Osteoblast (primary cell): Measurements from ENCODE around the gene SYT10. TPM values are rescaled to one million over a fixed set of nuclear protein-coding genes. Genes with fewer than 3 reads are reported as not detected.

Source experiments
- DNase-seq: peaks from one replicate; pipeline ENCODE4 v3.0.0; 2011; ENCODE audit warnings: low spot score, mixed read lengths; ENCODE audit not compliant: insufficient read length; ENCODE audit errors: missing footprints
- H2AFZ ChIP-seq: 2 replicates; pipeline ENCODE4 v1.6.0; 2011; ENCODE audit warnings: mild to moderate bottlenecking, low read length
- H3K27ac ChIP-seq: 2 replicates; pipeline ENCODE4 v1.5.1; 2011; ENCODE audit warnings: mild to moderate bottlenecking, low read depth, low read length, moderate library complexity
- H3K27me3 ChIP-seq: 2 replicates; pipeline ENCODE4 v1.6.0; 2012; ENCODE audit warnings: mild to moderate bottlenecking, control low read depth, inconsistent platforms, low read length, moderate library complexity; ENCODE audit not compliant: insufficient read depth
- H3K36me3 ChIP-seq: 2 replicates; pipeline ENCODE4 v1.5.1; 2011; ENCODE audit warnings: mild to moderate bottlenecking, low read length, control low read depth, moderate library complexity; ENCODE audit not compliant: insufficient read depth
- H3K4me1 ChIP-seq: 2 replicates; pipeline ENCODE4 v1.5.1; 2011; ENCODE audit warnings: mild to moderate bottlenecking, low read length, control low read depth, moderate library complexity; ENCODE audit not compliant: insufficient read depth
- H3K4me2 ChIP-seq: 2 replicates; pipeline ENCODE4 v1.6.0; 2011; ENCODE audit warnings: mild to moderate bottlenecking, low read length; ENCODE audit not compliant: insufficient read depth
- H3K4me3 ChIP-seq: fragments of 200-600 bp; sonication (generic); 3 replicates; pipeline ENCODE4 v1.5.1; 2012; ENCODE audit warnings: mild to moderate bottlenecking, low read length, inconsistent platforms; ENCODE audit not compliant: insufficient read depth
- H3K79me2 ChIP-seq: 2 replicates; pipeline ENCODE4 v1.6.0; 2012; ENCODE audit warnings: mild to moderate bottlenecking, low read length, control low read depth, inconsistent platforms; ENCODE audit not compliant: insufficient read depth
- H3K9me3 ChIP-seq: 2 replicates; pipeline ENCODE4 v1.5.1; 2011; ENCODE audit warnings: low read depth, low read length, control low read depth
- H4K20me1 ChIP-seq: 2 replicates; pipeline ENCODE4 v1.6.0; 2012; ENCODE audit warnings: mild to moderate bottlenecking, low read length, control low read depth; ENCODE audit not compliant: insufficient read depth
- CTCF ChIP-seq: IDR thresholded peaks from 2 replicates; pipeline ENCODE4 v1.5.1; 2011; ENCODE audit warnings: mild to moderate bottlenecking, low read depth, low read length, moderate library complexity; ENCODE audit errors: extremely low read depth
- total RNA-seq: library from RNA; depleted of rRNA; stranded (reverse); fragments of >200 nt; gene quantifications from 2 replicates; pipeline ENCODE4 v1.2.3, GENCODE V29; 2012

The SYT10 gene
- total RNA-seq, 1 donor = not detected

GRCh38 chr12:33437598-33437997, 2.0 kb downstream of the SYT10 start:
- Histone ChIP-seq H3K4me1 (no peaks in the 10 kb centered on the region), H3K36me3 (no peaks in the 10 kb centered on the region), H3K27me3 (peaks cover 10% of the 10 kb centered on the region), H3K79me2 (no peaks in the 10 kb centered on the region), H3K4me2 (no peak overlapping the region), H2AFZ (no peak overlapping the region), H4K20me1 (no peaks in the 10 kb centered on the region), H3K4me3 (no peak overlapping the region), H3K9me3 (no peaks in the 10 kb centered on the region), H3K27ac (no peak overlapping the region)
- TF ChIP-seq CTCF = no peak
- no peak for DNase-seq

GRCh38 chr12:33432992-33433391, 6.6 kb downstream of the SYT10 start:
- Histone ChIP-seq H3K4me2 (no peak overlapping the region), H3K27ac (no peak overlapping the region), H4K20me1 (no peaks in the 10 kb centered on the region), H2AFZ (no peak overlapping the region), H3K9me3 (no peaks in the 10 kb centered on the region), H3K27me3 (peaks cover under 1% of the 10 kb centered on the region), H3K36me3 (no peaks in the 10 kb centered on the region), H3K79me2 (no peaks in the 10 kb centered on the region), H3K4me1 (no peaks in the 10 kb centered on the region), H3K4me3 (no peak overlapping the region)
- DNase-seq = no peak
- TF ChIP-seq CTCF = no peak

GRCh38 chr12:33431648-33432047, 8.0 kb downstream of the SYT10 start:
- Histone ChIP-seq H3K9me3 (no peaks in the 10 kb centered on the region), H3K27me3 (no peaks in the 10 kb centered on the region), H3K4me3 (no peak overlapping the region), H3K79me2 (no peaks in the 10 kb centered on the region), H3K4me2 (no peak overlapping the region), H4K20me1 (no peaks in the 10 kb centered on the region), H3K4me1 (no peaks in the 10 kb centered on the region), H2AFZ (no peak overlapping the region), H3K27ac (no peak overlapping the region), H3K36me3 (no peaks in the 10 kb centered on the region)
- no peak for TF ChIP-seq CTCF
- DNase-seq = no peak

GRCh38 chr12:33429468-33429867, 10.2 kb downstream of the SYT10 start:
- no peak overlapping the region for H3K4me2 ChIP-seq
- no peak for TF ChIP-seq CTCF
- no peak for DNase-seq
- no peaks in the 10 kb centered on the region for H3K36me3 ChIP-seq
- H3K4me1 ChIP-seq = no peaks in the 10 kb centered on the region
- H3K9me3 ChIP-seq = no peaks in the 10 kb centered on the region
- no peak overlapping the region for H2AFZ ChIP-seq
- H3K27me3 ChIP-seq = no peaks in the 10 kb centered on the region
- H4K20me1 ChIP-seq = no peaks in the 10 kb centered on the region
- H3K4me3 ChIP-seq = no peak overlapping the region
- no peak overlapping the region for H3K27ac ChIP-seq
- H3K79me2 ChIP-seq = no peaks in the 10 kb centered on the region
